Measurements from ENCODE around the gene TBKBP1.
A peak's percentile ranks its signal among the peaks of the same experiment; 100 is the strongest.

The TBKBP1 gene

GRCh38 chr17:47715669-47716325, 21.8 kb downstream of the TBKBP1 start:
- Histone ChIP-seq H3K4me3 (ENCODE audit: low read depth, low read length, poor library complexity, severe bottlenecking) (no peak overlapping the region), H3K4me2 (ENCODE audit: low read length) (no peak overlapping the region), H3K9ac (ENCODE audit: low read length) (no peak overlapping the region)

GRCh38 chr17:47716375-47716774, 22.4 kb downstream of the TBKBP1 start:
- Histone ChIP-seq H3K9me2 (ENCODE audit: low read depth, low read length) (no peaks in the 10 kb centered on the region), H3K27me3 (ENCODE audit: insufficient read depth, low read length) (peaks cover 9% of the 10 kb centered on the region)

More at GRCh38 chr17:47715669-47716325, 21.8 kb downstream of the TBKBP1 start:
- no peak overlapping the region for H2AFZ ChIP-seq (ENCODE audit: low read length)
- H3K9me2 ChIP-seq (ENCODE audit: low read depth, low read length), result no peaks in the 10 kb centered on the region
- no peaks in the 10 kb centered on the region for H3K79me2 ChIP-seq (ENCODE audit: insufficient read depth, low read length)
- no peak overlapping the region for H3K27ac ChIP-seq (ENCODE audit: low read depth, low read length, poor library complexity, severe bottlenecking)
- H3K4me1 ChIP-seq (ENCODE audit: insufficient read depth, low read length, severe bottlenecking), result no peaks in the 10 kb centered on the region
- peaks cover 8% of the 10 kb centered on the region for H3K36me3 ChIP-seq (ENCODE audit: insufficient read depth, low read length)
- no peaks in the 10 kb centered on the region for H4K20me1 ChIP-seq (ENCODE audit: insufficient read depth, low read length)
- H3K27me3 ChIP-seq (ENCODE audit: insufficient read depth, low read length), result peaks cover 7% of the 10 kb centered on the region
- H3K9me3 ChIP-seq (ENCODE audit: low read length), result no peaks in the 10 kb centered on the region
- no peaks in the 10 kb centered on the region for H3F3A ChIP-seq (ENCODE audit: insufficient read depth, low read length)
- no peak for TF ChIP-seq CTCF (IDR thresholded peaks at IDR 0.05; ENCODE audit: low read length)
- no peak for TF ChIP-seq EZH2 (IDR thresholded peaks at IDR 0.05; ENCODE audit: borderline replicate concordance, low read length)

GRCh38 chr17:47717261-47717697, 23.3 kb downstream of the TBKBP1 start:
- TF ChIP-seq EZH2 (IDR thresholded peaks at IDR 0.05; ENCODE audit: borderline replicate concordance, low read length) (no peak), CTCF (IDR thresholded peaks at IDR 0.05; ENCODE audit: low read length) (peak; percentile 11; the same call in 1 of the 2 replicates)
- Histone ChIP-seq H2AFZ (ENCODE audit: low read length) (no peak overlapping the region), H3K9me3 (ENCODE audit: low read length) (no peaks in the 10 kb centered on the region), H3K9me2 (ENCODE audit: low read depth, low read length) (no peaks in the 10 kb centered on the region), H4K20me1 (ENCODE audit: insufficient read depth, low read length) (no peaks in the 10 kb centered on the region), H3K4me2 (ENCODE audit: low read length) (no peak overlapping the region), H3K4me3 (ENCODE audit: low read depth, low read length, poor library complexity, severe bottlenecking) (no peak overlapping the region), H3K27ac (ENCODE audit: low read depth, low read length, poor library complexity, severe bottlenecking) (no peak overlapping the region), H3K79me2 (ENCODE audit: insufficient read depth, low read length) (no peaks in the 10 kb centered on the region), H3K4me1 (ENCODE audit: insufficient read depth, low read length, severe bottlenecking) (no peaks in the 10 kb centered on the region), H3K27me3 (ENCODE audit: insufficient read depth, low read length) (peaks cover 11% of the 10 kb centered on the region), H3K36me3 (ENCODE audit: insufficient read depth, low read length) (no peaks in the 10 kb centered on the region), H3F3A (ENCODE audit: insufficient read depth, low read length) (no peaks in the 10 kb centered on the region), H3K9ac (ENCODE audit: low read length) (no peak overlapping the region)

More at GRCh38 chr17:47716375-47716774, 22.4 kb downstream of the TBKBP1 start:
- H3K9me3 ChIP-seq (ENCODE audit: low read length), result no peaks in the 10 kb centered on the region
- no peak overlapping the region for H2AFZ ChIP-seq (ENCODE audit: low read length)
- no peaks in the 10 kb centered on the region for H3K4me1 ChIP-seq (ENCODE audit: insufficient read depth, low read length, severe bottlenecking)
- no peaks in the 10 kb centered on the region for H4K20me1 ChIP-seq (ENCODE audit: insufficient read depth, low read length)
- no peak overlapping the region for H3K4me2 ChIP-seq (ENCODE audit: low read length)
- peaks cover 3% of the 10 kb centered on the region; the same call in 1 of the 2 replicates for H3K36me3 ChIP-seq (ENCODE audit: insufficient read depth, low read length)
- no peak overlapping the region for H3K9ac ChIP-seq (ENCODE audit: low read length)
- H3K27ac ChIP-seq (ENCODE audit: low read depth, low read length, poor library complexity, severe bottlenecking), result no peak overlapping the region
- TF ChIP-seq CTCF (IDR thresholded peaks at IDR 0.05; ENCODE audit: low read length) (no peak), EZH2 (IDR thresholded peaks at IDR 0.05; ENCODE audit: borderline replicate concordance, low read length) (no peak)
- H3F3A ChIP-seq (ENCODE audit: insufficient read depth, low read length), result no peaks in the 10 kb centered on the region
- no peak overlapping the region for H3K4me3 ChIP-seq (ENCODE audit: low read depth, low read length, poor library complexity, severe bottlenecking)
- H3K79me2 ChIP-seq (ENCODE audit: insufficient read depth, low read length), result no peaks in the 10 kb centered on the region

Measured in OCI-LY1 (cell line).